HepG2 (cell line): ENCODE results near the gene TMEM217. TPM values are rescaled to one million over a fixed set of nuclear protein-coding genes. Genes with fewer than 3 reads are reported as not detected.

Experiments used
- AGO2 ChIP-seq: fragments of 200-400 bp; formaldehyde crosslinking; optimal IDR thresholded peaks from 2 replicates; pipeline ENCODE3; 2017; ENCODE audit warnings: mild to moderate bottlenecking, low read depth, low read length, moderate library complexity
- CENPX ChIP-seq: sonication (generic); formaldehyde crosslinking; IDR thresholded peaks from 2 replicates; pipeline ENCODE4 v1.9.0; 2021; ENCODE audit warnings: mild to moderate bottlenecking, missing genetic modification reagents, moderate library complexity
- CREB3 ChIP-seq: sonication (generic); formaldehyde crosslinking; IDR thresholded peaks from 2 replicates; pipeline ENCODE4 v1.5.0; 2020; ENCODE audit warnings: missing genetic modification reagents
- DMAP1 ChIP-seq: IDR thresholded peaks from 2 replicates; pipeline ENCODE4 v1.6.1; 2016
- HMG20A ChIP-seq: IDR thresholded peaks from 2 replicates; pipeline ENCODE4 v1.6.1; 2016; ENCODE audit warnings: borderline replicate concordance
- HNRNPL ChIP-seq: fragments of 200-400 bp; formaldehyde crosslinking; IDR thresholded peaks from 2 replicates; pipeline ENCODE4 v1.6.1; 2017; ENCODE audit warnings: mild to moderate bottlenecking, low read depth, low read length
- IKZF4 ChIP-seq: sonication (generic); formaldehyde crosslinking; IDR thresholded peaks from 2 replicates; pipeline ENCODE4 v1.5.1; 2020; ENCODE audit warnings: borderline replicate concordance, mild to moderate bottlenecking, low read depth, missing genetic modification reagents; ENCODE audit errors: not compliant biosample characterization
- IRF2 ChIP-seq: IDR thresholded peaks from 2 replicates; pipeline ENCODE4 v1.6.1; 2018; ENCODE audit warnings: missing genetic modification reagents, missing compliant biosample characterization
- IRX3 ChIP-seq: sonication (generic); formaldehyde crosslinking; IDR thresholded peaks from 2 replicates; pipeline ENCODE4 v1.8.1; 2023; ENCODE audit warnings: mild to moderate bottlenecking, low read depth, missing genetic modification reagents, borderline replicate concordance
- MATR3 ChIP-seq: sonication (generic); formaldehyde crosslinking; IDR thresholded peaks from 2 replicates; pipeline ENCODE4 v1.4.0; 2020; ENCODE audit warnings: missing genetic modification reagents
- PAF1 ChIP-seq: IDR thresholded peaks from 2 replicates; pipeline ENCODE4 v1.6.1; 2016; ENCODE audit warnings: missing genetic modification reagents, missing compliant biosample characterization
- PBX3 ChIP-seq: sonication (generic); formaldehyde crosslinking; IDR thresholded peaks from 2 replicates; pipeline ENCODE4 v1.8.1; 2023; ENCODE audit warnings: missing genetic modification reagents, inconsistent platforms, borderline replicate concordance
- SMARCE1 ChIP-seq: fragments of 450-650 bp; IDR thresholded peaks from 2 replicates; pipeline ENCODE4 v1.6.1; 2017; ENCODE audit warnings: borderline replicate concordance
- TOPORS ChIP-seq: sonication (generic); formaldehyde crosslinking; IDR thresholded peaks from 2 replicates; pipeline ENCODE4 v1.8.0; 2023; ENCODE audit warnings: mild to moderate bottlenecking, missing genetic modification reagents
- ZGPAT ChIP-seq: IDR thresholded peaks from 2 replicates; pipeline ENCODE4 v1.6.1; 2016; ENCODE audit warnings: mild to moderate bottlenecking
- ZNF10 ChIP-seq: sonication (generic); formaldehyde crosslinking; IDR thresholded peaks from 2 replicates; pipeline ENCODE4 v1.4.0; 2020; ENCODE audit warnings: mild to moderate bottlenecking, low read depth, missing genetic modification reagents, borderline replicate concordance
- ZNF280D ChIP-seq: sonication (generic); formaldehyde crosslinking; IDR thresholded peaks from 2 replicates; pipeline ENCODE4 v1.5.1; 2020; ENCODE audit warnings: mild to moderate bottlenecking, missing genetic modification reagents
- ZNF367 ChIP-seq: sonication (generic); formaldehyde crosslinking; IDR thresholded peaks from 2 replicates; pipeline ENCODE4 v1.4.0; 2020; ENCODE audit warnings: missing genetic modification reagents, borderline replicate concordance
- ZNF414 ChIP-seq: sonication (generic); formaldehyde crosslinking; IDR thresholded peaks from 2 replicates; pipeline ENCODE4 v1.5.0; 2020; ENCODE audit warnings: missing genetic modification reagents
- ZNF446 ChIP-seq: sonication (generic); formaldehyde crosslinking; IDR thresholded peaks from 2 replicates; pipeline ENCODE4 v1.5.0; 2020; ENCODE audit warnings: mild to moderate bottlenecking, missing genetic modification reagents
- ZNF468 ChIP-seq: sonication (generic); formaldehyde crosslinking; IDR thresholded peaks from 2 replicates; pipeline ENCODE4 v1.8.0; 2022; ENCODE audit warnings: mild to moderate bottlenecking, moderate library complexity, missing genetic modification reagents
- ZNF607 ChIP-seq: sonication (generic); formaldehyde crosslinking; IDR thresholded peaks from 2 replicates; pipeline ENCODE4 v1.5.1; 2020; ENCODE audit warnings: missing genetic modification reagents, mild to moderate bottlenecking, borderline replicate concordance
- ZNF883 ChIP-seq: sonication (generic); formaldehyde crosslinking; IDR thresholded peaks from 2 replicates; pipeline ENCODE4 v1.5.1; 2020; ENCODE audit warnings: mild to moderate bottlenecking, missing genetic modification reagents; ENCODE audit errors: not compliant biosample characterization
- polyA plus RNA-seq, 8 experiments: library from polyadenylated mRNA; depleted of rRNA in 3 of 8; stranded (reverse) in 7 of 8; unstranded in 1 of 8; fragments of >200 nt; fragmentation: Illumina TruSeq in 4 of 8; extraction: Trizol in 4 of 8; gene quantifications; 2 replicates each; pipeline versions ENCODE4 v1.2.1 to v1.2.3, GENCODE V29; 2011 to 2016; ENCODE audit warnings: low read depth in 4 of 8, missing spikeins in 1 of 8, mixed read lengths in 1 of 8; ENCODE audit not compliant: insufficient read depth in 1 of 8
- total RNA-seq, 5 experiments: library from RNA; depleted of rRNA; stranded (reverse); fragments of >200 nt; fragmentation: Illumina TruSeq; extraction: Trizol; gene quantifications; 2 replicates each; pipeline ENCODE4 v1.2.3, GENCODE V29; 2016; ENCODE audit warnings: low read depth in 1 of 5

TMEM217 gene
- total and polyA plus RNA-seq, 2 of the 13 experiments (the other 11 are each of a cell fraction or from before 2014, with no cell fraction given) = 2.3 to 3.4 TPM

- TF ChIP-seq TOPORS (CRISPR knock-in tag) (no peak), PBX3 (CRISPR knock-in tag) (no peak), DMAP1 (CRISPR knock-in tag) (peak; percentile 41; the same call in 1 of the 2 replicates), ZNF280D (CRISPR knock-in tag) (0 out of 2 replicates have a peak, but pooled peaks have one; percentile 10), CREB3 (CRISPR knock-in tag) (0 out of 2 replicates have a peak, but pooled peaks have one; percentile 23), AGO2 (no peak), ZGPAT (CRISPR knock-in tag) (no peak), ZNF607 (peak; percentile 13; the same call in 1 of the 2 replicates), ZNF883 (CRISPR knock-in tag) (peak; percentile 34), ZNF446 (no peak), ZNF414 (CRISPR knock-in tag) (0 out of 2 replicates have a peak, but pooled peaks have one; percentile 13), IKZF4 (no peak), SMARCE1 (no peak), HMG20A (0 out of 2 replicates have a peak, but pooled peaks have one; percentile 24), MATR3 (CRISPR knock-in tag) (no peak), ZNF10 (CRISPR knock-in tag) (no peak), ZNF367 (CRISPR knock-in tag) (no peak), ZNF468 (no peak), PAF1 (CRISPR knock-in tag) (peak; percentile 63; the same call in 1 of the 2 replicates), HNRNPL (no peak), IRX3 (0 out of 2 replicates have a peak, but pooled peaks have one; percentile 8), CENPX (CRISPR knock-in tag) (no peak), IRF2 (CRISPR knock-in tag) (no peak)
Observed at GRCh38 chr6:37168811-37169495, 89.0 kb downstream of the TMEM217 start (continued).
